Lung microvascular endothelial cell (primary cell): ENCODE measurements around the gene GTF2IRD1. TPM values are rescaled to one million over a fixed set of nuclear protein-coding genes. Genes with fewer than 3 reads are reported as not detected.
"Not testable (repeated sequence)": the region's sequence is repeated elsewhere in the genome, so short reads cannot be mapped to it uniquely, and the experiment has no call there.

Experiments
- DNase-seq, 2 donors: peaks; one replicate each; pipeline versions ENCODE4 v3.0.0 to v3.0.0-alpha.2; 2010; ENCODE audit warnings: low read depth in 2 of 2
- total RNA-seq: library from RNA; depleted of rRNA; stranded (reverse); fragments of >200 nt; gene quantifications from 2 replicates; pipeline ENCODE4 v1.2.1, GENCODE V29; 2014

GTF2IRD1 gene
- total RNA-seq, 1 donor from 2014 or later: 5.2 TPM

DNA sequence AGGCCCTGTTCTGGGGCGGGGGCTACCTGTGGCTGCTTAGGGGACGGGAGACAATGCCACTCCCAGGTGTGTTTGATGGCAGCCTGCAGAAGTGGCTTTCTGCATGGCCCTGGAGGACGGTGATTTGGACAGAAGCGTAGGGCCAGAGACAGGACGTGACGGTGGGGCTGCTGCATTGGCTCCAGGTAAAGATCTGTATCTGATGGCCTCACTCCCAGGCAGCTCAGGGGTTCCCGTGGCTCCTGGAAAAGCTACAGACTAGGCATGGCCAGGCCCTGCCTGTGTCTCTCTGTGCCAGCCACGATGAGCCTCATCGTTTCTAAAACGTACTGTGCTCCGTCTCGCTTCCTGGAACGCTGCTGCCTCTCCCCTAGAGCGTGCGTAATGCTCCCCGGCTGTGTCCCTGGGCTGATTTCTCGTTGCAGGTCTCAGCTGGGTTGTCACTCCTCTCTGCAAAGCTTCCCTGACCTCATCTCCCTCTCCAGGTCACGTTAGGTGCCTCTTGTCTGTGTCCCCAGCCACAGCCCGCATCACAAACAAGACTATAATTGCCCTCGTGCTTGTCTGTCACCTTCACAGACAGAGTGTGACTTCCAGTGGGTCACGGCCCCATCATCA lies 12.6 kb downstream of the GTF2IRD1 start:
- no peak for DNase-seq

GRCh38 chr7:74467876-74468275 lies 14.2 kb downstream of the GTF2IRD1 start:
- no peak for DNase-seq

- no peak for DNase-seq
Observed at GRCh38 chr7:74470504-74470903, 16.8 kb downstream of the GTF2IRD1 start.

DNA sequence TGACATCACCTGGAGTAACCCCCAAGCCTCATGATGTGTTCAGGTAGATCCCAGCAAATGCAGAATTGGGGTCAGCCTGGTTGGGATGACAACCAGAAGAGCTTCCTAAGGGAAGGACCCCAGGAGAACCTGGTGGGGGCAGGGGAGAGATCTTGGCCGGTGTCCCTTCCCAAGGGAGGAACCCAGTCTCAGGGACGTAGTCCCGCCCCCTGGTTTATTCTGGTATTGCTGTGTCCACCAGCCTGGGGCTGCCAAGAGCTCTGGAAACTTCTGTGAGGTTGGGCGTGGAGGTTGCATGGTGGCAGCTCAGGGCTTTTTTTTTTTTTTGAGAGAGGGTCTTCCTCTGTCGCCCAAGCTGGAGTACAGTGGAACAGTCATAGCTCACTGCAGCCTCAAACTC lies 19.4 kb downstream of the GTF2IRD1 start:
- DNase-seq: no peak

DNA sequence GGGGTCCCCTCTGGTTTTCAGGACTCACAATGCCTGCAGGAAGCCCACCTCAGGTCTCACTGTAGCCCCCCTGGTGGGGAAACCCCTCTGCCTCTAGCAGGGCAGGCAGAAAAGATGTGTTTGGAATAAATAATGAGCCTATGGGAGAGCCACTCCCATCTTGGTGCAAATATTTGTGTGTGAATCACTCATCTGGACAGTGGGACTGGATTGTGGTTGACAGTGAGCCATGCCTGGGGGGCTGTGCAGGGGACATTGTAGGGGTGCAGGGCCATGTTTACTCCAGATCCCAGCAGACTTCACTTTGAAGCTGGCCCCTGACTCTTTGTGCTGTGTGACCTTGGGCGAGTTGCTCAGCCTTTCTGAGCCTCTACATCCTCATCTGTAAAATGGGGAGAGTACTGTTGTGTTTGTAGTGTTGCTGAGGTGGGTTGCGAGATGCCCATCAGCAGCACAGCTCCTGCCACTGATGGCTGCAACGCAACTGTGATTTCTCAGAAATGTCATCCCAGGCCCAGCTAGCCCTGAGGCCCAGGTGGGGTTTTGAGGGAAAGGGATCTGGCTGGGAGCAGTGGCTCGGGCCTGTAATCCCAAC lies 20.7 kb downstream of the GTF2IRD1 start:
- no peak for DNase-seq

- no peak for DNase-seq
Observed at GRCh38 chr7:74475243-74475986, 21.7 kb downstream of the GTF2IRD1 start.

GRCh38 chr7:74475987-74476350 lies 22.3 kb downstream of the GTF2IRD1 start:
- no peak for DNase-seq

- no peak for DNase-seq
Observed at GRCh38 chr7:74476626-74477025, 22.9 kb downstream of the GTF2IRD1 start.

- no peak for DNase-seq
Observed at GRCh38 chr7:74478671-74479065, 25.0 kb downstream of the GTF2IRD1 start.

DNA sequence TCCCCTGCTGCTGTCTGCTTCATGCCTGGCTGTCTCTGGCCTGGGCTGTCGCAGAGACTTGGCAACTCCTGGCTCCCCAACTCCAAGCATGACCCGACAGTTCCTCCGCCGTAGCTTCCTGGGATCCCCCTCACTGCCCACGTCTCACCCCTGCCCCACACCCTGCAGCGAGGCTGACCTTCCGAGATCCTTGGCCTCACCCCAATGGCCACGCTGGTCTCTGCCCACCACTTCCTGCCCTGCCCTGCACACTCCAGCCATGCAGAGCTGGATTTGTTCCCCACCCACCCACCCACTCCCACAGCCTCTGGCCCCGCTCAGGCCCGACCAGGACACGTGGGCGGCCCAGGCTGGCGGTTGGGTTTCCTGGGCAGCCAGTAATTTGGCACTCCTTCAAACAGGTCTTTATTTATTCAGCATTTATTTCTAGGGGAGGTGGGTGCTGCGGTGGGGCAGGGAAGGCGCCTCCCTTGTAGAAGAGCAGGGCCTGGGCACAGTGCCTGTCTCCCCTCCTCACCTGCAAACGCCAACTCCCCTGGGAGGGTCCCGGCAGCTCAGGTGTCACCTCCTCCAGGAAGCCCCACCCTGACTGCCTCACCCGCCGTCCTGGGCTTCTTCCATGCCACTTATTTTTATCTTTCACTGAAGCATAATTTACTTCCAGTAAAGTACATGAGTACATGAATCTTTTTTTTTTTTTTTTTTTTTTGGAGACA lies 25.5 kb downstream of the GTF2IRD1 start:
- peak in 1 of 2 donors; percentile 15 for DNase-seq

DNA sequence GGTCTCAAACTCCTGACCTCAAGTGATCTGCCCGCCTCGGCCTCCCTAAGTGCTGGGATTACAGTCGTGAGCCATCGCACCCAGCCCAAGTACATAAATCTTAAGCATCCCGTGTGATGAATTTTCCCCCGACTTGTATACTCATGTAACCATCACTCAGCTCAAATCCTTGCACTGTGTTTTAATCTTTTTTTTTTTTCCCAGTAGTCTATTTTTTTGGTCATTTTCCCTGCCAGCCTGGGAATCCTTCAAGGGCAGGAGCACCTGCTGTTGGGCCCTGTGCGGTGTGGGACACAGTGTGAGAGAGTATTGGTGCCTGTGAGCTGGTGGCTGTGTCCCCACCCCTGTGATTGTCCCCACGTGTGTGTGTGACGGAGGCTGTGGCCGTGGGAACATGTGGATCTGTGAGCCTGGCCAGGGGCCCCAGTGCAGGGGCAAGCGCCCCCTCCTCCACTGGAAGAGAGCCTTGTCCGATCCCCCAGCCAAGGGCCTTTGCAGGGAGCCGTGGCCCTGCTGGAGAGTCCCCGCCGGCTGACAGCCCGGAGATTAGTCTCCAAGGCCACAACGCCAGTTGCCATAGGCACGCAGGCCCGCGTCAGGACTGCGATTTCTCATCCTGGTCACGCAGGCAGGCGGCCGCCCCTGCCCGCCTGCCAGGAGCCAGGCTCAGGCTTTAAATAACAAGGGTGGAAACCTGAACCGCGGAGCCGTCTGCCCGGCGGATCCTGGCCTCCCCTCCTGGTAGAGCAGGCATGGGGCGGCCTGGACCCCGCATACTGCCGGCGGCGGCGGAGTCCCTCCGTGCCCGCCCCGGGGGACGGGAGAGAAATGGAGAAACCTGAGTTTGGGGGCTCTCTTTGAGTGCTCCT lies 26.5 kb downstream of the GTF2IRD1 start:
- peak; percentile 86 to 90 for DNase-seq

- peak; percentile 79 to 83 for DNase-seq
Observed at GRCh38 chr7:74480861-74481417, 27.2 kb downstream of the GTF2IRD1 start.

GRCh38 chr7:74481458-74482196 lies 27.9 kb downstream of the GTF2IRD1 start:
- DNase-seq: peak; percentile 19 to 24

DNA sequence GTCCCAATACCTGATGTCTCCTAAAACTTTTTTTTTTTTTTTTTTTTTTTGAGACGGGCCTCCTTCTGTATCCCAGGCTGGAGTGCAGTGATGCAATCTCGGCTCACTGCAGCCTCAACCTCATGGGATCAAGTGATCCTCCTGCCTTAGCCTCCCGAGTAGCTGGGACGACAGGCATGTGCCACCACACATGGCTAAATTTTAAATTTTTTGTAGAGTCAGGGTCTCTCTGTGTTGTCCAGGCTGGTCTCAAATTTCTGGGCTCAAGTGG lies 28.4 kb downstream of the GTF2IRD1 start:
- no peak for DNase-seq

DNA sequence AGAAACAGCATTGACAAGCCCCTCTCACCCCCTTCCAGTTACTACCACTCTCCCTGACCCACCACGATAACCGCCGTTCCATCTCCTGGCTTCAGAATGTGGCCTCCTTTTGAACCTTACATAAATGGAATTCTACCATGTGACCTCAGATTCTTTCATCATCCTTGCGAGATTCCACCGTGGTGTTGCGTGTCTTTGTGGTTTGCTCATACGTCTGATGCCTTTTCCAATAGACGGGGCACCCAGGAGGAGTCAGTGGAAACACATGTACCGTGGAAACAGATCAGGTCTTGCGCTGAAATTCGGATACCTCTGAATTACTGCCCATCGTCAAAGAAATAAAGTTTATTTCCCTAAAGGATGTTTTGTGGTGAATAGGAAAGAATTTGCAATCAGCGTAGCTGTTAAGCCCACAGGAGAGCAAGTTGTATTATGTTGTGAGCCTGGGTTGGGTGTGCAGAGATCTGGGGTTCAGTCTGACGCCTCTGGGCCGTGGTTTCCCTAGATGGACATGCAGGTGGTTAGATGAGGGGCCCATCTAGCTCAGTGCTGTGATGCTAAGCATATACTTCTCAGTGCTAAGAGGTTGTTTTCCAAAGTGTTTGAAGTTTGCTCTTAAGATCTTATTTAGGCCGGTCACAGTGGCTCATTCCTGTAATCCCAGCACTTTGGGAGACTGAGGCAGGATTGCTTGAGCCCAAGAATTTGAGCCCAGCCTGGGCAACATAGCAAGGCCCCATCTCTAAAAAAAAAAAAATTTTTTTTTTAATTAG lies 29.1 kb downstream of the GTF2IRD1 start:
- no peak for DNase-seq

DNA sequence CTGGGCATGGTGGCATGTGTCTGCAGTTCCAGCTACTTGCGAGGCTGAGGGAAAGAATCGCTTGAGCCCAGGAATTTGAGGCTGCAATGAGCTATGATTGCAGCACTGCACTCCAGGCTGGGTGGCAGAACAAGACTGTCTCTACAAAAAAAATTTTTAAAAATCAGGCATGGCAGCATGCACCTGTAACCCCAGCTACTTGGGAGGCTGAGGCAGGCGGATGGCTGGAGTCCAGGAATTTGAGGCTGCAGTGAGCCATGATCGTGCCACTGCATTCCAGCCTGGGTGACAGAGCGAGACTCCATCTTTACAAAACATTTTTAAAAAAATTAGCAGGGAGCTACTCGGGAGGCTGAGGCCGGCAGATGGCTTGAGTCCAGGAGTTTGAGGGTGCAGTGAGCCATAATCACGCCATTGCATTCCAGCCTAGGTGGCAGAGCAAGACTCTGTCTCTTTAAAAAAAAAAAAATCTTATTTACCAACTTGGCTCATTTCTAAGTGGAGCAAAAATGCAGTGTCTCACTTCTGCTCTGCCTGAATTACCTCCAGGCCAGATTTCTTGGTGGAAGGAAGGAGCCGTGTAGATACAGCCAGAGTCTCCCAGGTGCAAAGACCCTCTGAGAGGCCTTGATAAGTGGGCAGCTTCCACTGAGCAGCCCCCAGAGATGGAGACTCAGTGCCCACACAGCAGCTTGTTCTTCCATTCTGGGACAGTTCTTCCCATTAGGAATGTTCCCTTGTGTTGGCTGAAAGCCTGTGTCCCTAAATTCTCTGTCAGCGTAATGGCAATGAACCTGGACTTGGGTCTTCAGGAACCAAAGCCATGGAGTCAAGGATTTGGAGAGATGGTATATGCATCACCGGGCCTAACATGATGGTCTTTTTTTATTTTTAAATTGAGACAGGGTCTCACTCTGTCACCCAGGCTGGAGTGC lies 30.0 kb downstream of the GTF2IRD1 start:
- no peak for DNase-seq

- no peak for DNase-seq
Observed at GRCh38 chr7:74485611-74486010, 31.9 kb downstream of the GTF2IRD1 start.

DNA sequence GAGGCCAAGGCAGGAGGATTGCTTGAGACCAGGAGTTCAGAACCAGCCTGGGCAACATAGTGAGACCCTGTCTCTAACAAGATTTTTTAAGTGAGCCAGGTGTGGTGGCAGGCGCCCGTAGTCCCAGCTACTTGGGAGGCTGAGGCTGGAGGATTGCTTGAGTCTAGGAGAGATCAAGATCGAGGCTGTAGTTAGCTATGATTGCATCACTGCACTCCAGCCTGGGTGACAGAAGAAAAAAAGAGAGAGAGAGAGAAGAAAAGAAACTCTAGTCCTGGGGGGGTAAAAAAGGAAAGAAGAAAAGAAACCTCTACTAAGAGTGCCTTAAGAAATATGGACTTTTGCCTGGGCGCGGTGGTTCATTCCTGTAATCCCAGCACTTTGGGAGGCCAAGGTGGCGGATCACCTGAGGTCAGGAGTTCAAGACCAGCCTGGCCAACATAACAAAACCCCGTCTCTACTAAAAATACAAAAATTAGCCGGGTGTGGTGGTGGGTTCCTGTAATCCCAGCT lies 34.9 kb downstream of the GTF2IRD1 start:
- not testable (repeated sequence) for DNase-seq
